ENCODE results near the gene NSUN4.
"Not testable (repeated sequence)": the region's sequence is repeated elsewhere in the genome, so short reads cannot be mapped to it uniquely, and the experiment has no call there.

NSUN4 gene

DNA sequence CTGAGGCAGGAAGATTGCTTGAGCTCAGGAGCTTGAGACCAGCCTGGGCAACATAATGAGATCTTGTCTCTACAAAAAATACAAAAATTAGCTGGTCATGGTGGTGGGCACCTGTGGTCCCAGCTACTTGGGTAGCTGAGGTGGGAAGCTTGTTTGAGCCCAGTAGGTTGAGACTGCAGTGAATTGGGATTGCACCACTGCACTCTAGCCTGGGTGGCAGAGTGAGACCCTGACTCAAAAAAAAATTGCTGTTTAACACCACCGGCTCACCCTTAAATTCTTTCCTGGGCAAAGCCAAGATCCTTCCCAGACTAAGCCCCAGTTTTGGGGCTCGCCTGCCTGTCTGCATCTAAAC lies 6.6 kb upstream of the NSUN4 start:
- no peak for TF ChIP-seq ZFX (IDR thresholded peaks at IDR 0.05; ENCODE audit: borderline replicate concordance)
- TF ChIP-seq, protein P1, sequence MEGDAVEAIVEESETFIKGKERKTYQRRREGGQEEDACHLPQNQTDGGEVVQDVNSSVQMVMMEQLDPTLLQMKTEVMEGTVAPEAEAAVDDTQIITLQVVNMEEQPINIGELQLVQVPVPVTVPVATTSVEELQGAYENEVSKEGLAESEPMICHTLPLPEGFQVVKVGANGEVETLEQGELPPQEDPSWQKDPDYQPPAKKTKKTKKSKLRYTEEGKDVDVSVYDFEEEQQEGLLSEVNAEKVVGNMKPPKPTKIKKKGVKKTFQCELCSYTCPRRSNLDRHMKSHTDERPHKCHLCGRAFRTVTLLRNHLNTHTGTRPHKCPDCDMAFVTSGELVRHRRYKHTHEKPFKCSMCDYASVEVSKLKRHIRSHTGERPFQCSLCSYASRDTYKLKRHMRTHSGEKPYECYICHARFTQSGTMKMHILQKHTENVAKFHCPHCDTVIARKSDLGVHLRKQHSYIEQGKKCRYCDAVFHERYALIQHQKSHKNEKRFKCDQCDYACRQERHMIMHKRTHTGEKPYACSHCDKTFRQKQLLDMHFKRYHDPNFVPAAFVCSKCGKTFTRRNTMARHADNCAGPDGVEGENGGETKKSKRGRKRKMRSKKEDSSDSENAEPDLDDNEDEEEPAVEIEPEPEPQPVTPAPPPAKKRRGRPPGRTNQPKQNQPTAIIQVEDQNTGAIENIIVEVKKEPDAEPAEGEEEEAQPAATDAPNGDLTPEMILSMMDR (IDR thresholded peaks at IDR 0.05), result no peak
- no peak overlapping the region for H3K27ac ChIP-seq

DNA sequence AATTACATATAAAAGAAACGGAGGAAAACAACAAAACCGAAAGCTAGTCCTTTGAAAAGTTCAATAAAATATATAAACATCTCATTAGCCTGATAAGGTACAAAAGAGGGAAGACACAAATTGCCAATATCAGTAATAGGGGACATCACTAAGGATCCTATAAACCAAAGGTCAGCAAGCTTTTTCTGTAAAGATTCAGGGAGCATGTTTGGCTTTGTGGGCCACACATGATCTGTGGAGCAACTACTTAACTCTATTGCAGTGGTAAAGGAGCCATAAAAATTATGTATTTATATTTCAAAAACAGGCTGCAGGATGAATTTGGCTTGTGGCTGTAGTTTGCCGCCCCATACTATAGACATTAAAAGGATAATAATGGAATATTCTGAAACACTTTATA lies 5.5 kb upstream of the NSUN4 start:
- TF ChIP-seq, protein P1 (IDR thresholded peaks at IDR 0.05), result no peak
- no peak overlapping the region for H3K27ac ChIP-seq

DNA sequence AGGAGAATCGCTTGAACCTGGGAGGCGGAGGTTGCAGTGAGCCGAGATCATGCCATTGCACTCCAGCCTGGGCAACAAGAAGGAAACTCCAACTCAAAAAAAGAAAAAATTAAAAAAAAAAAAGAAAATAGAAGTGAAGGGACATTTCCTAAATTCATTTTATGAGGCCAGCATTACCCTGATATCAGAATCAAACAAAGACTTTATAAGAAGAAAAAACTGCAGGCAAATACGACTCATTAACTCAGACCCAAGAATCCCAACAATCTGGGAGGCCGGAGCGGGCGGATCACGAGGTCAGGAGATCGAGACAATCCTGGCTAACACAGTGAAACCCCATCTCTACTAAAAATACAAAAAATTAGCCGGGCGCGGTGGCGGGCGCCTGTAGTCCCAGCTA lies 3.2 kb upstream of the NSUN4 start:
- H3K27ac ChIP-seq, result not testable (repeated sequence)

DNA sequence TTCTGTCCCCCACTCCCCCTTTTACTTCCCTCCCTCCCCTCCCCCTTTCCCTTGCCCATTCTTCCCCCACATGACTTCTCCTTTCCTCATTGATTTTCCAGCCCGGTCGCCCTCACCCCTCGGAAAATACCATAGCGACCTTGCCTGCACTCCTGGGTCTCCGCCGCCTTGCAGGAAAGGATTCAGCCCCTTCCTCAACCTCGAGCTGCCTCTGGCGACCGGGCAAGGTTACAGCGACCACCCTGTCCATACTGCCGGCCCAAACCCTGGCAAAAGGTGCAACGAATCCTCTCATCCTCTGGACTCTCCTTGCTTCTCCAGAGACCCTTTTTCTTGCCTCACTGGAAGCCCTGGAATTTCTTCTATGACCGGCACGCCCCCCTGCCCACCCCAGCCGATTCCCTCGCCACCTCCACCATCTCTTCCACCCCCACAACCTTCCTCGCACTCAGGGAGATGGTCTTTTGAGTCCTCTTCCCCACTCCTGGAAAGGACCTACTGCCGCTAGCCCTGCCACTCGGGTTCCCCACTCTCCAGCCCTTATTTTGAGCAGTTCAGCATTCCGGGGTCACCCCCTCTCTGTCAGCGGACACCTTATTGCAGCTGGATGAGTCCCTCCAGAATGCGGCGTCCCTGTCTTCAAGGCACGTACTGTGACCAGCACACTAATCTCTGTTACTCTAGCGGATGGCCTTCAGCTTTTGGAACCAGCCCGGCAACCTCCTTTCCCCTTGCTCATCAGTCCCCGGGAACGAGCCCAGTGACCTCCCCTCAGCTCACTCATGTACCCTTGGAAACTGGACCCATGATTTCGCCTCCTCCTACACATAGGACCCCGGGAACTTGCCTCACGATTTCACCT lies 846 bp downstream of the NSUN4 start:
- TF ChIP-seq, protein P1 (IDR thresholded peaks at IDR 0.05), result no peak
- no peak for TF ChIP-seq ZFX (IDR thresholded peaks at IDR 0.05; ENCODE audit: borderline replicate concordance)
- peak overlapping the region; percentile 99 for H3K27ac ChIP-seq

DNA sequence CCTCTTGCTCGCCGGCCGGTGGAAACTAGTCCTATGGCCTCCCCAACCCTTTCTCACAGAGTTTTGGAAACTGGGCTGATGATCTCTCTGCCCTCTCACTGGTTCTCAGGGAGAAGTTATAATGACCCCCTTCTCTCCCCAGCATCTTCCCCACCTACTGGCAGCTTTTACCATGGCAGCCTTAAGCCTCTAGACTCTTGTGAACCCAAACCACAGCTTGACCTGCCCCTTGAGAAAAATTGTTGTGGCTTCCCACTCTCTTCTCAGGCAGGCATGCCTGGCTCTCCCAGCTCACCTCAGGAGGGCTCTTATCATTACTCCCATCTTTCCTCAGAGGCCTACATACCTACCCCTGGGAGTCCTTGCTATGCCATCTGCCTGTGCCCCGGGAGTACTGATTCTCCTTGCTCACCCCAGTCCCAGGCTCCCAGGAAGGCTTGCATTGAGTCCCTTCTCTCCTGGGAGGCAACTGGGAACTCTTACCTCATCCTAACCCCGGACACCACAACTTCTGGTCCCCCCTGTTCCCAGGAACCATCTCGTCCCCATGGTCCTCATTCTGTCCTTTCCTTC lies 1.6 kb downstream of the NSUN4 start:
- H3K27ac ChIP-seq, result no peak overlapping the region
- TF ChIP-seq, protein P1 (IDR thresholded peaks at IDR 0.05), result no peak
- no peak for TF ChIP-seq ZFX (IDR thresholded peaks at IDR 0.05; ENCODE audit: borderline replicate concordance)

DNA sequence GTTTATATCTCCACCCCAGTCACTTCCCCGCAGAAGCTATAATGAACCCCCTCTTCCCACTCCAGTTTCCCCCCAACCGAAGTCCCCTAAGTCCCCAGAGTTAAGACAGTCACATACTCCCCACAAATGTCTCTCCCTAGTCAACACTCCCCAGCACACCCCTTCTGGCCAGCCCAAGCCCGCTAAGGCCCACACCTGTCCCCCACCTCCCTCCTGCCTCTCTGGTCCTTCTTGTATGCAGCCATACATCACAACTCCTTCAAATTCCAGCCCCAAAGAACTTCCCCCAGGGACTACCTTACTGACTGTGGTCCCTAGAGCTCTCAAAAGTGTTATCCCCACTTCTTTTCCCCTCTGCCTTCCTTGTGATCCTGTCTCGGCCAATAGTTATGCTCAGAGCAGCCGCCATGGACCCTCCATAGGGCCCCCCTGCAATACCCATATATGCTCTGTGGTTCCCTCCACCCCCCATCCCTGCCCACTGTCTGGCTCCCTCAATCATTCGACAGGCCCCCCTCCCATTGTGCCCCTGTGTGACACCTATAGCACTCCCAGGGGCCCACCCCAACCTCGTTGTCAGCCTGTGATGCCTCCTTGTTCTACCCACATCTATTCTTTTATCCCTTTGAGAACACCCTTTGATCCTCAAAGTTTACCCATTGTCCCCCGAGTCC lies 2.2 kb downstream of the NSUN4 start:
- no peak for TF ChIP-seq ZFX (IDR thresholded peaks at IDR 0.05; ENCODE audit: borderline replicate concordance)
- H3K27ac ChIP-seq, result no peak overlapping the region

DNA sequence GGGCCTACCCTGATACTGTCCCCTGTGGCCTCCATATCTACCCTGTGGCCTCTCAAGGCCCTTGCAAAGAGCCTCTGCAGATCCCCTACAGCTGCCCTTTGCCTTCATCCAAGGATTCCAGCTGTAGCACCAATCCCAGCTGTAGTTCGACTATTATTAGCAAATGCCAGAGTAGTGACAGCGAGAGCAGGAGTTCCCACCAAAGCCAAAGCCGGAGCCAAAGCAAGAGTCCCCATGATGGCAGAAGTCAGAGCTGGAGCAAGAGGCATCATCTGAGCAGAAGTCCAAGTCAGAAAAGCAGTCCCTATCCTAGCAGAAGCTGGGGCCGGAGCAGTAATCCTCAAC lies 2.7 kb downstream of the NSUN4 start:
- TF ChIP-seq, protein P1 (IDR thresholded peaks at IDR 0.05), result no peak
- TF ChIP-seq ZFX (IDR thresholded peaks at IDR 0.05; ENCODE audit: borderline replicate concordance), result no peak
- H3K27ac ChIP-seq, result no peak overlapping the region

DNA sequence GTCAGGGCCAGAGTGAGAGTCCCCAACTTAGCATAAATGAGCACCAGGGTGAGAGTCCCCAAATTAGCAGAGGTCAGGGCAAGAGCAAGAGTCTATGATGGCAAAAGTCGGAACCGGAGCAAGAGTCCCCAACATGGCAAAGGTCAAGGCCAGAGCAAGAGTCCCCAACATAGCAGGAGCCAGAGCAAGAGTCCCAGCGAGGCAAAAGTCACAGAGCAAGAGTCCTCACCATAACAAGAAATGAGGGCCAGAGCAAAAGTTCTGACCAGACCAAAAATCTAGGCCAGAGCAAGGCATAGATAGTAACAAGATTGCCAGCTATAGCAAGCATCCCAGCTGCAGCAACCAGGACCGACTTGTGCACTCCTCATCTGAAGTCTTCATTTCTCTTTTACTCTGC lies 3.1 kb downstream of the NSUN4 start:
- no peak overlapping the region for H3K27ac ChIP-seq
- no peak for TF ChIP-seq ZFX (IDR thresholded peaks at IDR 0.05; ENCODE audit: borderline replicate concordance)
- TF ChIP-seq, protein P1 (IDR thresholded peaks at IDR 0.05), result no peak
